HCT116 (cell line): ENCODE data around the gene RAB31. TPM values are rescaled to one million over a fixed set of nuclear protein-coding genes. Genes with fewer than 3 reads are reported as not detected.

Experiments
- ATAC-seq: fragments of 200-7000 bp; cut with Tn5 transposase; 2 replicates; pipeline ENCODE4 v1.9.1; 2020; ENCODE audit warnings: mild to moderate bottlenecking, moderate library complexity
- BruUV-seq: library from RNA; stranded (reverse); fragments of 400-500 nt; replicated peaks from 2 replicates; lab custom pipeline; 2021; lab: Mats Ljungman, UMichigan
- CTCF ChIA-PET: fragments of 300-600 bp; sonication (Branson Sonifier 250); formaldehyde crosslinking; loops from one replicate; lab custom pipeline; 2021; ENCODE audit warnings: antibody characterized with exemption; lab: Charles Lee
- POLR2A ChIA-PET: fragments of 300-600, 350-600 bp; sonication (Branson Sonifier 250); formaldehyde crosslinking; loops from one replicate; lab custom pipeline; 2021; ENCODE audit warnings: antibody characterized with exemption; lab: Charles Lee
- RAD21 ChIA-PET, 2 experiments: fragments of 300-600 bp; sonication (Branson Sonifier 250); formaldehyde crosslinking; loops; one replicate each; lab custom pipeline; 2023; ENCODE audit warnings: low total read pairs in 2 of 2; ENCODE audit not compliant: uncharacterized antibody in 2 of 2, unreplicated experiment in 2 of 2, low non-redundant PET in 1 of 2; lab: Charles Lee
- DNase-seq: peaks from one replicate; pipeline ENCODE4 v3.0.0-alpha.2; 2010; ENCODE audit warnings: low read depth, low spot score
- H2AFZ ChIP-seq: fragments of 200-600 bp; shearing (Covaris generic), sonication (generic); 2 replicates; pipeline ENCODE4 v1.6.1; 2017; ENCODE audit warnings: low read depth, mixed run types, mixed read lengths, antibody characterized with exemption, low read length; ENCODE audit not compliant: poor library complexity, severe bottlenecking
- H3K27ac ChIP-seq: 2 replicates; pipeline ENCODE4 v1.5.1; 2012; ENCODE audit warnings: low read depth, low read length
- H3K27me3 ChIP-seq: fragments of 200-600 bp; sonication (generic); 2 replicates; pipeline ENCODE4 v1.6.1; 2016; ENCODE audit warnings: mixed run types, low read length, mixed read lengths; ENCODE audit not compliant: insufficient read depth
- H3K36me3 ChIP-seq, 2 experiments: fragments of 200-500 bp in 1 of 2; fragments of 200-600 bp in 1 of 2; sonication (Bioruptor generic) in 1 of 2; sonication (generic) in 1 of 2; 2 replicates each; pipeline versions ENCODE4 v1.5.1 to v1.6.1; 2014 to 2016; ENCODE audit warnings: low read length in 2 of 2, inconsistent platforms in 1 of 2, mixed read lengths in 1 of 2, mixed run types in 1 of 2; ENCODE audit not compliant: insufficient read depth in 2 of 2, control insufficient read depth in 1 of 2
- H3K4me1 ChIP-seq, 2 experiments: fragments of 200-600 bp in 1 of 2; sonication (generic) in 1 of 2; 2 replicates each; pipeline versions ENCODE4 v1.5.1 to v1.6.1; 2012 to 2017; ENCODE audit warnings: low read length in 2 of 2, inconsistent platforms in 1 of 2, mild to moderate bottlenecking in 1 of 2, mixed read lengths in 1 of 2, mixed run types in 1 of 2, moderate library complexity in 1 of 2; ENCODE audit not compliant: insufficient read depth in 2 of 2, control insufficient read depth in 1 of 2
- H3K4me2 ChIP-seq: fragments of 200-600 bp; sonication (generic); 2 replicates; pipeline ENCODE4 v1.6.1; 2017; ENCODE audit warnings: mixed run types, low read length, mixed read lengths
- H3K4me3 ChIP-seq, 2 experiments: fragments of 200-600 bp in 1 of 2; sonication (generic) in 1 of 2; replicated peaks in 1 of 2; 2 replicates each; pipeline ENCODE4 v1.5.1; 2011 to 2016; ENCODE audit warnings: low read length in 2 of 2, control low read depth in 1 of 2, low read depth in 1 of 2, mild to moderate bottlenecking in 1 of 2, mixed read lengths in 1 of 2, mixed run types in 1 of 2
- H3K79me2 ChIP-seq: fragments of 200-600 bp; sonication (generic); 2 replicates; pipeline ENCODE4 v1.6.1; 2017; ENCODE audit warnings: mild to moderate bottlenecking, mixed run types, low read length, moderate library complexity, mixed read lengths; ENCODE audit not compliant: insufficient read depth
- H3K9ac ChIP-seq: fragments of 200-600 bp; sonication (generic); 2 replicates; pipeline ENCODE4 v1.6.1; 2016; ENCODE audit warnings: low read length, mixed read lengths
- H3K9me2 ChIP-seq: fragments of 200-600 bp; sonication (generic), shearing (Covaris generic); 2 replicates; pipeline ENCODE4 v1.6.1; 2017; ENCODE audit warnings: mixed run types, mild to moderate bottlenecking, moderate library complexity; ENCODE audit not compliant: insufficient read depth
- H3K9me3 ChIP-seq, 2 experiments: fragments of 200-500 bp in 1 of 2; fragments of 200-600 bp in 1 of 2; sonication (Bioruptor generic) in 1 of 2; sonication (generic) in 1 of 2; 2 replicates each; pipeline ENCODE4 v1.6.1; 2014 to 2017; ENCODE audit warnings: low read length in 2 of 2, mixed read lengths in 2 of 2, inconsistent platforms in 1 of 2, low read depth in 1 of 2, mild to moderate bottlenecking in 1 of 2, mixed run types in 1 of 2, moderate library complexity in 1 of 2; ENCODE audit not compliant: control insufficient read depth in 1 of 2, insufficient read depth in 1 of 2
- H4K20me1 ChIP-seq: fragments of 200-600 bp; sonication (generic), shearing (Covaris generic); 2 replicates; pipeline ENCODE4 v1.6.1; 2017; ENCODE audit warnings: mixed run types, mild to moderate bottlenecking, moderate library complexity; ENCODE audit not compliant: insufficient read depth
- ATF3 ChIP-seq: IDR thresholded peaks from 2 replicates; pipeline ENCODE4 v1.6.1; 2012
- CBX3 ChIP-seq: IDR thresholded peaks from 2 replicates; pipeline ENCODE4 v1.6.1; 2012; ENCODE audit warnings: low read depth
- CEBPB ChIP-seq: IDR thresholded peaks from 2 replicates; pipeline ENCODE4 v1.6.1; 2012; ENCODE audit warnings: low read depth
- CTCF ChIP-seq, 3 experiments: fragments of 200-600 bp in 1 of 3; sonication (generic) in 1 of 3; IDR thresholded peaks in 2 of 3; conservative IDR thresholded peaks in 1 of 3; 2 replicates each; pipeline ENCODE4 v1.5.1; 2012 to 2017; ENCODE audit warnings: low read depth in 2 of 3, low read length in 2 of 3, antibody characterized with exemption in 1 of 3, borderline replicate concordance in 1 of 3, control low read depth in 1 of 3, mild to moderate bottlenecking in 1 of 3, mixed read lengths in 1 of 3, mixed run types in 1 of 3, moderate library complexity in 1 of 3; ENCODE audit not compliant: insufficient read depth in 1 of 3
- EZH2 ChIP-seq: fragments of 200-600 bp; sonication (generic); IDR thresholded peaks from 2 replicates; pipeline ENCODE4 v1.6.1; 2017; ENCODE audit warnings: antibody characterized with exemption, mixed run types
- EZH2phosphoT487 ChIP-seq: fragments of 200-600 bp; IDR thresholded peaks from 2 replicates; pipeline ENCODE4 v1.6.1; 2018; ENCODE audit warnings: antibody characterized with exemption, borderline replicate concordance
- JUND ChIP-seq: IDR thresholded peaks from 2 replicates; pipeline ENCODE4 v1.6.1; 2012
- MAX ChIP-seq: IDR thresholded peaks from 2 replicates; pipeline ENCODE4 v1.6.1; 2012
- POLR2A ChIP-seq: IDR thresholded peaks from 2 replicates; pipeline ENCODE4 v1.7.0; 2011; ENCODE audit warnings: borderline replicate concordance; ENCODE audit not compliant: insufficient read depth, insufficient read length; ENCODE audit errors: extremely low read depth
- RAD21 ChIP-seq: IDR thresholded peaks from 2 replicates; pipeline ENCODE4 v1.6.1; 2012; ENCODE audit warnings: low read depth, mild to moderate bottlenecking
- REST ChIP-seq: IDR thresholded peaks from 2 replicates; pipeline ENCODE4 v1.6.1; 2012; ENCODE audit warnings: low read depth
- SP1 ChIP-seq: IDR thresholded peaks from 2 replicates; pipeline ENCODE4 v1.6.1; 2012; ENCODE audit warnings: low read depth
- SRF ChIP-seq: IDR thresholded peaks from 2 replicates; pipeline ENCODE4 v1.6.1; 2012; ENCODE audit warnings: low read depth
- TCF7L2 ChIP-seq: IDR thresholded peaks from 2 replicates; pipeline ENCODE4 v1.7.0; 2011; ENCODE audit warnings: borderline replicate concordance, inconsistent platforms; ENCODE audit not compliant: insufficient read depth, insufficient read length; ENCODE audit errors: extremely low read depth
- intact Hi-C: fragments of 100-400 bp; cut with micrococcal nuclease; formaldehyde crosslinking; loops from 2 replicates; pipeline ENCODE4 v1.10.0; 2022
- total RNA-seq: library from RNA; stranded (reverse); gene quantifications from one replicate; pipeline ENCODE4 v1.2.1, GENCODE V29; 2021; ENCODE audit not compliant: unreplicated experiment

Gene RAB31
- total RNA-seq, 1 experiment from 2014 or later: 46.9 TPM

- CTCF ChIA-PET: no interaction called here
- Histone ChIP-seq H3K4me1 (no peaks in the 10 kb centered on the region; a peak in 1 of 4 replicates), H2AFZ (no peak overlapping the region), H3K79me2 (no peaks in the 10 kb centered on the region), H3K36me3 (no peaks in the 10 kb centered on the region), H3K27ac (no peak overlapping the region), H3K4me3 (no peak overlapping the region)
- intact Hi-C loops: no loop called here
- ATAC-seq: no peak
- DNase-seq: no peak
- TF ChIP-seq CEBPB (no peak), SP1 (no peak), REST (no peak), EZH2phosphoT487 (no peak), MAX (no peak), ATF3 (no peak), CTCF (IDR thresholded peaks at IDR 0.05 in 2 of 3, conservative IDR thresholded peaks at IDR 0.05 in 1 of 3; ENCODE audit: borderline replicate concordance in 1 of 3, insufficient read depth in 1 of 3, low read depth in 2 of 3, low read length in 2 of 3) (no peak), RAD21 (no peak), CBX3 (no peak), SRF (no peak), POLR2A (no peak), JUND (no peak), EZH2 (no peak), TCF7L2 (no peak)
- TF ChIP-seq, all 23 proteins: peak for 0
- Histone ChIP-seq H4K20me1 (no peaks in the 10 kb centered on the region), H3K27me3 (no peaks in the 10 kb centered on the region), H3K9ac (no peak overlapping the region), H3K9me3 (no peaks in the 10 kb centered on the region), H3K9me2 (no peaks in the 10 kb centered on the region), H3K4me2 (no peak overlapping the region)
- ChIA-PET POLR2A (no interaction called here), RAD21 (no interaction called here)
- no TSS peak for BruUV-seq
Observed at GRCh38 chr18:9791991-9792390, 83.9 kb downstream of the RAB31 start.
